H9 (cell line): ENCODE measurements around the gene TAF15. TPM values are rescaled to one million over a fixed set of nuclear protein-coding genes. Genes with fewer than 3 reads are reported as not detected.

Experiments used
- DNase-seq: peaks from one replicate; pipeline ENCODE4 v3.0.0-alpha.2; 2017
- H2AFZ ChIP-seq: one replicate; pipeline ENCODE4 v1.6.1; 2013; ENCODE audit warnings: mild to moderate bottlenecking, low read length, control low read depth, moderate library complexity
- H2AK5ac ChIP-seq: 2 replicates; pipeline ENCODE4 v1.6.1; 2013; ENCODE audit warnings: low read length, control low read depth, mixed read lengths; ENCODE audit not compliant: insufficient read length
- H2BK120ac ChIP-seq: one replicate; pipeline ENCODE4 v1.6.1; 2013; ENCODE audit warnings: low read depth, mild to moderate bottlenecking, low read length, control low read depth, inconsistent platforms; ENCODE audit not compliant: poor library complexity, severe bottlenecking
- H2BK12ac ChIP-seq: 2 replicates; pipeline ENCODE4 v1.6.1; 2013; ENCODE audit warnings: low read length, control low read depth, mixed read lengths, low read depth; ENCODE audit not compliant: insufficient read length
- H2BK15ac ChIP-seq: 2 replicates; pipeline ENCODE4 v1.6.1; 2013; ENCODE audit warnings: low read depth, low read length, control low read depth
- H2BK20ac ChIP-seq: one replicate; pipeline ENCODE4 v1.6.1; 2013; ENCODE audit warnings: low read depth, mild to moderate bottlenecking, low read length, control low read depth, inconsistent platforms; ENCODE audit not compliant: poor library complexity, severe bottlenecking
- H2BK5ac ChIP-seq: 2 replicates; pipeline ENCODE4 v1.6.1; 2013; ENCODE audit warnings: low read length, control low read depth, mixed read lengths; ENCODE audit not compliant: insufficient read length
- H3K14ac ChIP-seq: 2 replicates; pipeline ENCODE4 v1.6.1; 2013; ENCODE audit warnings: low read length, control low read depth; ENCODE audit not compliant: insufficient read depth
- H3K18ac ChIP-seq: 2 replicates; pipeline ENCODE4 v1.6.1; 2013; ENCODE audit warnings: low read depth, mild to moderate bottlenecking, mixed read lengths, low read length, control low read depth; ENCODE audit not compliant: insufficient read length
- H3K23ac ChIP-seq: 2 replicates; pipeline ENCODE4 v1.6.1; 2013; ENCODE audit warnings: low read length, control low read depth, mixed read lengths, low read depth; ENCODE audit not compliant: insufficient read length
- H3K23me2 ChIP-seq: 2 replicates; pipeline ENCODE4 v1.6.1; 2013; ENCODE audit warnings: low read depth, mild to moderate bottlenecking, mixed read lengths, low read length, control low read depth; ENCODE audit not compliant: insufficient read length, poor library complexity, severe bottlenecking
- H3K27ac ChIP-seq: 2 replicates; pipeline ENCODE4 v1.5.1; 2013; ENCODE audit warnings: low read length, control low read depth, mixed read lengths, low read depth; ENCODE audit not compliant: insufficient read length
- H3K27me3 ChIP-seq: 2 replicates; pipeline ENCODE4 v1.6.1; 2013; ENCODE audit warnings: low read length, control low read depth, inconsistent platforms; ENCODE audit not compliant: insufficient read depth
- H3K4ac ChIP-seq: 2 replicates; pipeline ENCODE4 v1.6.1; 2013; ENCODE audit warnings: low read depth, mild to moderate bottlenecking, control low read depth, inconsistent platforms, low read length, moderate library complexity
- H3K4me1 ChIP-seq: 2 replicates; pipeline ENCODE4 v1.6.1; 2013; ENCODE audit warnings: low read length, control low read depth, inconsistent platforms; ENCODE audit not compliant: insufficient read depth
- H3K4me2 ChIP-seq: 2 replicates; pipeline ENCODE4 v1.6.1; 2013; ENCODE audit warnings: low read length, control low read depth, mixed read lengths; ENCODE audit not compliant: insufficient read length, insufficient read depth
- H3K56ac ChIP-seq: 2 replicates; pipeline ENCODE4 v1.6.1; 2013; ENCODE audit warnings: low read depth, mild to moderate bottlenecking, mixed read lengths, low read length, control low read depth; ENCODE audit not compliant: insufficient read length
- H3K79me1 ChIP-seq: 2 replicates; pipeline ENCODE4 v1.6.1; 2013; ENCODE audit warnings: low read depth, mild to moderate bottlenecking, moderate library complexity, low read length, control low read depth, inconsistent platforms; ENCODE audit not compliant: insufficient read depth, poor library complexity, severe bottlenecking
- H3K79me2 ChIP-seq: 2 replicates; pipeline ENCODE4 v1.6.1; 2013; ENCODE audit warnings: low read length, control low read depth, inconsistent platforms; ENCODE audit not compliant: insufficient read depth
- H3K9ac ChIP-seq: 2 replicates; pipeline ENCODE4 v1.6.1; 2013; ENCODE audit warnings: low read length, control low read depth, mixed read lengths; ENCODE audit not compliant: insufficient read length; ENCODE audit errors: extremely low read depth
- H3K9me3 ChIP-seq: one replicate; pipeline ENCODE4 v1.6.1; 2013; ENCODE audit warnings: low read depth, low read length, inconsistent platforms; ENCODE audit not compliant: control insufficient read depth
- H3T11ph ChIP-seq: one replicate; pipeline ENCODE4 v1.6.1; 2013; ENCODE audit warnings: mild to moderate bottlenecking, low read length, control low read depth, inconsistent platforms
- H4K20me1 ChIP-seq: one replicate; pipeline ENCODE4 v1.6.1; 2013; ENCODE audit not compliant: control insufficient read depth, insufficient read length, insufficient read depth
- H4K5ac ChIP-seq: 2 replicates; pipeline ENCODE4 v1.6.1; 2013; ENCODE audit warnings: low read depth, mild to moderate bottlenecking, mixed read lengths, low read length, control low read depth; ENCODE audit not compliant: insufficient read length
- H4K8ac ChIP-seq: replicated peaks from 2 replicates; pipeline ENCODE4 v1.6.1; 2013; ENCODE audit warnings: low read length, control low read depth, mixed read lengths, low read depth; ENCODE audit not compliant: insufficient read length
- H4K91ac ChIP-seq: 2 replicates; pipeline ENCODE4 v1.6.1; 2013; ENCODE audit warnings: low read depth, mild to moderate bottlenecking, moderate library complexity, mixed read lengths, low read length, control low read depth; ENCODE audit not compliant: insufficient read length
- H3K27ac Mint-ChIP-seq, 3 experiments: 2 replicates in 2 of 3; 3 replicates in 1 of 3; pipeline ENCODE4 v1.8.0; 2020 to 2021; ENCODE audit warnings: mixed read lengths in 3 of 3, mild to moderate bottlenecking in 1 of 3, moderate library complexity in 1 of 3
- H3K27me3 Mint-ChIP-seq: 2 replicates; pipeline ENCODE4 v1.8.0; 2021; ENCODE audit warnings: low read depth, mild to moderate bottlenecking, moderate library complexity, mixed read lengths
- H3K36me3 Mint-ChIP-seq, 3 experiments: 2 replicates in 2 of 3; 3 replicates in 1 of 3; pipeline ENCODE4 v1.8.0; 2020 to 2021; ENCODE audit warnings: low read depth in 3 of 3, mixed read lengths in 3 of 3; ENCODE audit not compliant: insufficient read depth in 1 of 3
- H3K4me1 Mint-ChIP-seq, 2 experiments: 2 replicates each; pipeline ENCODE4 v1.8.0; 2020; ENCODE audit warnings: mixed read lengths in 2 of 2
- H3K4me3 Mint-ChIP-seq, 2 experiments: 2 replicates in 1 of 2; 3 replicates in 1 of 2; pipeline ENCODE4 v1.8.0; 2020 to 2021; ENCODE audit warnings: mild to moderate bottlenecking in 2 of 2, mixed read lengths in 2 of 2, moderate library complexity in 1 of 2
- H3K9me3 Mint-ChIP-seq, 2 experiments: 2 replicates in 1 of 2; 3 replicates in 1 of 2; pipeline ENCODE4 v1.8.0; 2020; ENCODE audit warnings: mild to moderate bottlenecking in 2 of 2, mixed read lengths in 2 of 2, moderate library complexity in 1 of 2
- WGBS: extraction: QIAGEN DNeasy Blood & Tissue Kit; methylation state at CpG from one replicate; pipeline ENCODE4 v1.1.7; 2013; ENCODE audit warnings: missing lambda C conversion rate, low lambda C conversion rate, mixed read lengths; ENCODE audit not compliant: insufficient read length; ENCODE audit errors: extremely low coverage; 5-methylcytosine and 5-hydroxymethylcytosine counted together
- total RNA-seq: library from RNA; stranded (reverse); gene quantifications from 2 replicates; pipeline ENCODE4 v1.2.1, GENCODE V29; 2021
- TF ChIP-seq, protein P1 (sequence below): fragments of 200-600 bp; sonication (generic); conservative IDR thresholded peaks from 3 replicates; pipeline ENCODE4 v1.8.0; 2021; ENCODE audit warnings: antibody characterized with exemption, mild to moderate bottlenecking

TAF15 gene
- total RNA-seq, 1 experiment from 2014 or later = 304 TPM

DNA sequence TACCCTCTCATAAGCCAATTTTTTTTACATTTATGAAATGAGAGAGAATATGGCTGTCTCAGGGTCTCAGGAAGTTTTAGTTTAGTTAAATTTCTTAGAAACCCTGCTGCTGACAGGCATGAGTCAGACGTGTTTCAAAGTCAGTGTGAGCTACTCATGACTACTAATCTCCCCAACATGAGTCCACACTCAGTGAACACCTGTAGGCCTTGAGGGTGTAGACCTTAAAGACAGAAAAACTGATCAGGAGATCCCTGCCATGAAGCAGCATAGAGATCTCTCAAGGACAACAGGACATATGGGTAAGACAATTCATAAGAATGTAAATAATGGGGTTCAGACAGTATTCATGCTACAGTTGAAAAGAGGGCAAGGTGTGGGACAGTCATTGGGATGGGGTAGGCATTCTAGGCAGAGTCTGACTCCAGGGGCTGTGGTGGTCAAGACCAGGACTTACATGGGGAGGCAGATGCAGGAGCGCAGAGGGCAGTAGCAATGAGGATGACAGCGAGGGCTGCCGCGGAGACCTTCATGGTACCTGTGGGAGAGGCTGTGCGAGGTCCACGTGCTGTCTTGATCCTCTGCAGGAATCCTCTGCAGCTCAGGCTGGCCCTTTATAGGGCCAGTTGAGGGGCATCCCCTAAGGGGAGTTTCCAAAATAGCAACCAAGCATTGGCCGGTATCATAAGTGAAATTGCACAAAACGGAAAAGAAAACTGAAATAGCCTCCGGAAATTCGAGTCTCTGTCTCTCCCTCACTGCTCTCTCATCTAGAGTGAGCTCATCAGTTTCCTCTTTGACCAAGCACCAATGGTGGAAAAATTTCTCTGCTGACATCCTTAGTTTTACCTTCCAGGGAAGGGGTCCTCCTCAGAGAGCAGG lies 70.7 kb downstream of the TAF15 start, which contains the start of gene CCL5:
Gene CCL5 (minus strand): TSS at position 588 of the 882 bp plus-strand sequence.
- no peak within 1 kb of the TSS for H3K56ac ChIP-seq
- no peak within 1 kb of the TSS for H3K18ac ChIP-seq
- H3K14ac ChIP-seq = no peak within 1 kb of the TSS
- H3K79me1 ChIP-seq = no peaks in the 10 kb centered on the region
- H3K23me2 ChIP-seq = no peaks in the 10 kb centered on the region
- H3K4me3 Mint-ChIP-seq = no peak within 1 kb of the TSS
- no peak within 1 kb of the TSS for H3K4me2 ChIP-seq
- no peaks in the 10 kb centered on the region for H3K27me3 ChIP-seq
- TF ChIP-seq, protein P1, sequence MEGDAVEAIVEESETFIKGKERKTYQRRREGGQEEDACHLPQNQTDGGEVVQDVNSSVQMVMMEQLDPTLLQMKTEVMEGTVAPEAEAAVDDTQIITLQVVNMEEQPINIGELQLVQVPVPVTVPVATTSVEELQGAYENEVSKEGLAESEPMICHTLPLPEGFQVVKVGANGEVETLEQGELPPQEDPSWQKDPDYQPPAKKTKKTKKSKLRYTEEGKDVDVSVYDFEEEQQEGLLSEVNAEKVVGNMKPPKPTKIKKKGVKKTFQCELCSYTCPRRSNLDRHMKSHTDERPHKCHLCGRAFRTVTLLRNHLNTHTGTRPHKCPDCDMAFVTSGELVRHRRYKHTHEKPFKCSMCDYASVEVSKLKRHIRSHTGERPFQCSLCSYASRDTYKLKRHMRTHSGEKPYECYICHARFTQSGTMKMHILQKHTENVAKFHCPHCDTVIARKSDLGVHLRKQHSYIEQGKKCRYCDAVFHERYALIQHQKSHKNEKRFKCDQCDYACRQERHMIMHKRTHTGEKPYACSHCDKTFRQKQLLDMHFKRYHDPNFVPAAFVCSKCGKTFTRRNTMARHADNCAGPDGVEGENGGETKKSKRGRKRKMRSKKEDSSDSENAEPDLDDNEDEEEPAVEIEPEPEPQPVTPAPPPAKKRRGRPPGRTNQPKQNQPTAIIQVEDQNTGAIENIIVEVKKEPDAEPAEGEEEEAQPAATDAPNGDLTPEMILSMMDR = no peak
- H3K27ac ChIP-seq = no peak within 1 kb of the TSS
- H3K4ac ChIP-seq = no peak within 1 kb of the TSS
- no peak within 1 kb of the TSS for H2BK20ac ChIP-seq
- H2BK5ac ChIP-seq = no peak within 1 kb of the TSS
- H3K9me3 ChIP-seq = no peaks in the 10 kb centered on the region
- H2AK5ac ChIP-seq = no peak within 1 kb of the TSS
- H2BK15ac ChIP-seq = no peak within 1 kb of the TSS
- peaks cover 4 to 5% of the 10 kb centered on the region in 2 experiments for H3K4me1 Mint-ChIP-seq
- no peak within 1 kb of the TSS; a peak in 1 of 7 replicates for H3K27ac Mint-ChIP-seq
- no peak within 1 kb of the TSS for H4K8ac ChIP-seq
- no peaks in the 10 kb centered on the region for H4K20me1 ChIP-seq
- no peaks in the 10 kb centered on the region; a peak in 1 of 5 replicates for H3K9me3 Mint-ChIP-seq
- H3K79me2 ChIP-seq = no peaks in the 10 kb centered on the region
- no peak within 1 kb of the TSS for H2BK120ac ChIP-seq
- H3K23ac ChIP-seq = no peak within 1 kb of the TSS
- H3K4me1 ChIP-seq = peaks cover 3% of the 10 kb centered on the region; the same call in 1 of the 2 replicates
- H2AFZ ChIP-seq = no peak within 1 kb of the TSS
- no peak within 1 kb of the TSS for H2BK12ac ChIP-seq
- no peaks in the 10 kb centered on the region for H3K36me3 Mint-ChIP-seq
- no peak within 1 kb of the TSS for H3T11ph ChIP-seq
- DNase-seq = no peak
- no peak within 1 kb of the TSS for H4K5ac ChIP-seq
- no CpG with 5 or more reads among the region's 11 CpGs for WGBS
- H3K9ac ChIP-seq = no peak within 1 kb of the TSS
- no peak within 1 kb of the TSS for H4K91ac ChIP-seq
- peaks cover 1% of the 10 kb centered on the region; the same call in 1 of the 2 replicates for H3K27me3 Mint-ChIP-seq
